PC-3 (cell line): Measurements from ENCODE around the gene ZNF23. TPM values are rescaled to one million over a fixed set of nuclear protein-coding genes. Genes with fewer than 3 reads are reported as not detected.

Experiments used
- ATAC-seq: fragments of 200-7000 bp; cut with Tn5 transposase; 2 replicates; pipeline ENCODE4 v1.9.1; 2020; ENCODE audit warnings: mild to moderate bottlenecking, moderate library complexity
- BruUV-seq: library from RNA; stranded (reverse); fragments of 400-500 nt; replicated peaks from 2 replicates; lab custom pipeline; 2021; lab: Mats Ljungman, UMichigan
- CTCF ChIA-PET: fragments of 300-600 bp; sonication (Branson Sonifier 250); formaldehyde crosslinking; loops from one replicate; lab custom pipeline; 2022; ENCODE audit warnings: antibody characterized with exemption; lab: Charles Lee
- POLR2A ChIA-PET: fragments of 300-600 bp; sonication (Branson Sonifier 250); formaldehyde crosslinking; loops from one replicate; lab custom pipeline; 2022; ENCODE audit warnings: antibody characterized with exemption; ENCODE audit not compliant: unreplicated experiment; lab: Charles Lee
- DNase-seq: peaks from one replicate; pipeline ENCODE4 v3.0.0-alpha.2; 2015
- H2AFZ ChIP-seq: fragments of 300-600 bp; sonication (generic); 2 replicates; pipeline ENCODE4 v1.6.0; 2016; ENCODE audit warnings: antibody characterized with exemption, low read length
- H3F3A ChIP-seq: fragments of 300-600 bp; sonication (generic); one replicate; pipeline ENCODE4 v1.6.0; 2017; ENCODE audit warnings: antibody characterized with exemption, low read length, control low read depth, mild to moderate bottlenecking; ENCODE audit not compliant: unreplicated experiment
- H3K27ac ChIP-seq: fragments of 300-600 bp; sonication (generic); 2 replicates; pipeline ENCODE4 v1.5.1; 2016; ENCODE audit warnings: mild to moderate bottlenecking, low read length
- H3K27me3 ChIP-seq: fragments of 300-600 bp; sonication (generic); 2 replicates; pipeline ENCODE4 v1.6.1; 2016; ENCODE audit warnings: low read length, mixed read lengths
- H3K36me3 ChIP-seq: fragments of 300-600 bp; sonication (generic); 2 replicates; pipeline ENCODE4 v1.6.1; 2016; ENCODE audit warnings: low read depth, mixed run types, low read length, mixed read lengths
- H3K4me1 ChIP-seq: fragments of 300-600 bp; sonication (generic); 2 replicates; pipeline ENCODE4 v1.5.1; 2016; ENCODE audit warnings: low read length; ENCODE audit not compliant: insufficient read depth
- H3K4me2 ChIP-seq: fragments of 300-600 bp; sonication (generic); 2 replicates; pipeline ENCODE4 v1.6.0; 2016; ENCODE audit warnings: low read length
- H3K4me3 ChIP-seq: fragments of 300-600 bp; sonication (generic); 2 replicates; pipeline ENCODE4 v1.5.1; 2016; ENCODE audit warnings: mild to moderate bottlenecking, low read length, mixed read lengths
- H3K79me2 ChIP-seq: fragments of 300-600 bp; sonication (generic); 2 replicates; pipeline ENCODE4 v1.6.1; 2017; ENCODE audit warnings: low read length, mixed read lengths
- H3K9ac ChIP-seq: fragments of 300-600 bp; sonication (generic); 2 replicates; pipeline ENCODE4 v1.6.0; 2016; ENCODE audit warnings: mild to moderate bottlenecking, low read length
- H3K9me2 ChIP-seq: fragments of 300-600 bp; sonication (generic); replicated peaks from 2 replicates; pipeline ENCODE4 v1.6.1; 2016; ENCODE audit warnings: mixed run types, low read length, mixed read lengths
- H3K9me3 ChIP-seq: fragments of 300-600 bp; sonication (generic); 2 replicates; pipeline ENCODE4 v1.6.1; 2016; ENCODE audit warnings: low read length, mixed read lengths
- H4K20me1 ChIP-seq: fragments of 300-600 bp; sonication (generic); 2 replicates; pipeline ENCODE4 v1.6.1; 2016; ENCODE audit warnings: low read length, mixed read lengths
- CTCF ChIP-seq: fragments of 300-600 bp; sonication (generic); conservative IDR thresholded peaks from 2 replicates; pipeline ENCODE4 v1.5.1; 2017; ENCODE audit warnings: antibody characterized with exemption, low read depth, mild to moderate bottlenecking, low read length
- EZH2 ChIP-seq: fragments of 300-600 bp; sonication (generic); IDR thresholded peaks from one replicate; pipeline ENCODE4 v1.6.1; 2017; ENCODE audit warnings: antibody characterized with exemption, mild to moderate bottlenecking, low read length; ENCODE audit not compliant: unreplicated experiment
- EZH2phosphoT487 ChIP-seq: fragments of 300-600 bp; sonication (generic); IDR thresholded peaks from 2 replicates; pipeline ENCODE4 v1.6.1; 2018; ENCODE audit warnings: mild to moderate bottlenecking, antibody characterized with exemption, low read length, borderline replicate concordance
- intact Hi-C: fragments of 100-400 bp; cut with micrococcal nuclease; formaldehyde crosslinking; loops from 2 replicates; pipeline ENCODE4 v1.9.0; 2023
- total RNA-seq: library from RNA; depleted of rRNA; stranded (reverse); fragments of >200 nt; gene quantifications from 2 replicates; pipeline ENCODE4 v1.2.3, GENCODE V29; 2014

The ZNF23 gene
- total RNA-seq, 1 experiment from 2014 or later: 7.5 TPM

GRCh38 chr16:71460941-71461340 is 1.1 kb downstream of the ZNF23 start:
- intact Hi-C loops: loop anchor here (2.0 kb wide), 1 partner anchor 14 kb away; no protein-coding TSS in a partner anchor
- Histone ChIP-seq H3K79me2 (peaks cover 42% of the 10 kb centered on the region), H2AFZ (no peak overlapping the region), H4K20me1 (no peaks in the 10 kb centered on the region), H3K4me1 (peaks cover 13% of the 10 kb centered on the region), H3K27me3 (no peaks in the 10 kb centered on the region), H3K4me2 (peak overlapping the region; percentile 96), H3K36me3 (0 out of 2 replicates have a peak, but pooled peaks cover under 1% of the 10 kb centered on the region), H3K9me2 (no peaks in the 10 kb centered on the region), H3K9me3 (no peaks in the 10 kb centered on the region), H3F3A (peaks cover 3% of the 10 kb centered on the region), H3K9ac (peak overlapping the region; percentile 90; the same call in 1 of the 2 replicates), H3K4me3 (peak overlapping the region; percentile 86), H3K27ac (no peak overlapping the region)
- BruUV-seq: no TSS peak
- no peak for TF ChIP-seq EZH2
- CTCF ChIA-PET: no interaction called here
- POLR2A ChIA-PET: no interaction called here
- DNase-seq (no peak), ATAC-seq (no peak)

- peaks cover 13% of the 10 kb centered on the region for H3K4me1 ChIP-seq
- H3K36me3 ChIP-seq: peaks cover 5% of the 10 kb centered on the region; the same call in 1 of the 2 replicates
- no peak overlapping the region for H3K27ac ChIP-seq
- peak overlapping the region; percentile 96 for H3K4me2 ChIP-seq
- intact Hi-C loops: loop anchor here (2.0 kb wide), 1 partner anchor 15 kb away; no protein-coding TSS in a partner anchor
- H3F3A ChIP-seq: peaks cover 3% of the 10 kb centered on the region
- H4K20me1 ChIP-seq: no peaks in the 10 kb centered on the region
- no peaks in the 10 kb centered on the region for H3K9me3 ChIP-seq
- H2AFZ ChIP-seq: no peak overlapping the region
- H3K27me3 ChIP-seq: no peaks in the 10 kb centered on the region
- CTCF ChIA-PET: no interaction called here
- peak; percentile 63 for ATAC-seq
- H3K9ac ChIP-seq: no peak overlapping the region
- POLR2A ChIA-PET: interaction anchor here (0.7 kb wide), 1 partner anchor 74 kb away, joined by 4 read pairs; no protein-coding TSS in a partner anchor
- peak overlapping the region; percentile 86 for H3K4me3 ChIP-seq
- H3K79me2 ChIP-seq: peaks cover 42% of the 10 kb centered on the region
- H3K9me2 ChIP-seq: no peaks in the 10 kb centered on the region
- TF ChIP-seq EZH2: no peak
- peak; percentile 60 for DNase-seq
- no TSS peak for BruUV-seq
Observed at GRCh38 chr16:71460236-71460635, 1.8 kb downstream of the ZNF23 start.

GRCh38 chr16:71459510-71459909 is 2.5 kb downstream of the ZNF23 start:
- Histone ChIP-seq H3K4me2 (peak overlapping the region; percentile 96; the same call in 1 of the 2 replicates), H3K4me1 (peaks cover 13% of the 10 kb centered on the region), H3K27ac (no peak overlapping the region), H3K9me2 (no peaks in the 10 kb centered on the region), H4K20me1 (no peaks in the 10 kb centered on the region), H3K9ac (no peak overlapping the region), H2AFZ (no peak overlapping the region), H3K27me3 (no peaks in the 10 kb centered on the region), H3K79me2 (peaks cover 42% of the 10 kb centered on the region), H3K36me3 (peaks cover 12% of the 10 kb centered on the region; the same call in 1 of the 2 replicates), H3F3A (peaks cover 3% of the 10 kb centered on the region), H3K4me3 (no peak overlapping the region), H3K9me3 (no peaks in the 10 kb centered on the region)
- intact Hi-C loops: no loop called here
- CTCF ChIA-PET: no interaction called here
- no TSS peak for BruUV-seq
- DNase-seq (no peak), ATAC-seq (no peak)
- TF ChIP-seq CTCF: no peak
- POLR2A ChIA-PET: no interaction called here

GRCh38 chr16:71456801-71457200 is 5.2 kb downstream of the ZNF23 start:
- CTCF ChIA-PET: no interaction called here
- no peak overlapping the region for H2AFZ ChIP-seq
- H3K4me2 ChIP-seq: no peak overlapping the region
- no TSS peak for BruUV-seq
- H3K9me2 ChIP-seq: no peaks in the 10 kb centered on the region
- peaks cover 13% of the 10 kb centered on the region for H3K4me1 ChIP-seq
- ATAC-seq: peak; percentile 49; the same call in 1 of the 2 replicates
- no peak overlapping the region for H3K4me3 ChIP-seq
- TF ChIP-seq CTCF (no peak), EZH2 (no peak), EZH2phosphoT487 (no peak)
- 0 out of 2 replicates have a peak, but pooled peaks cover 6% of the 10 kb centered on the region for H3K9me3 ChIP-seq
- no peaks in the 10 kb centered on the region for H3K27me3 ChIP-seq
- H4K20me1 ChIP-seq: no peaks in the 10 kb centered on the region
- peaks cover 40% of the 10 kb centered on the region for H3K79me2 ChIP-seq
- no peak overlapping the region for H3K9ac ChIP-seq
- POLR2A ChIA-PET: no interaction called here
- H3K27ac ChIP-seq: no peak overlapping the region
- peaks cover 39% of the 10 kb centered on the region for H3K36me3 ChIP-seq
- intact Hi-C loops: no loop called here
- peaks cover 3% of the 10 kb centered on the region for H3F3A ChIP-seq
- no peak for DNase-seq
